GM19023 (cell line): ENCODE data around the gene TEK.
"Not testable (repeated sequence)": the region's sequence is repeated elsewhere in the genome, so short reads cannot be mapped to it uniquely, and the experiment has no call there.

ENCODE experiments used
- ATAC-seq: cut with Tn5 transposase; IDR thresholded peaks from one replicate; pipeline ENCODE4 v1.9.1; 2021; ENCODE audit warnings: mild to moderate bottlenecking, moderate library complexity; ENCODE audit not compliant: unreplicated experiment

TEK gene

DNA sequence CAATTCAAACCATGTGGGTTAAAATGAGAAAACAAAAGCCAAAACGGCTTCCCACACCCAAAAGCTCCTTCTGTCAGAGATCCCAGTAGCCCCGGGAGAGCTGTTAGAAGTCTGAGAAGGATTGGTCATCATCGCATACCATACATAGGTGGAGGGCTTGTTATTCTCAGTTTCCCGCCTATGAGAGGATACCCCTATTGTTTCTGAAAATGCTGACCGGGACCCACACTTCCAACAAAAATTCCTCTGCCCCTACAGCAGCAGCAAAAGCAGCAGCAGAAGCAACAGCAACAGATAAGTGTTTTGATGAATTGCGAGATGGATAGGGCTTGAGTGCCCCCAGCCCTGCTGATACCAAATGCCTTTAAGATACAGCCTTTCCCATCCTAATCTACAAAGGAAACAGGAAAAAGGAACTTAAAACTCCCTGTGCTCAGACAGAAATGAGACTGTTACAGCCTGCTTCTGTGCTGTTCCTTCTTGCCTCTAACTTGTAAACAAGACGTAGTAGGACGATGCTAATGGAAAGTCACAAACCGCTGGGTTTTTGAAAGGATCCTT is at the start of gene TEK:
Gene TEK, plus strand, starts transcription at position 245 of the 561 bp plus-strand sequence. CDS start 366 bp downstream, outside the sequence.
- ATAC-seq = no peak

DNA sequence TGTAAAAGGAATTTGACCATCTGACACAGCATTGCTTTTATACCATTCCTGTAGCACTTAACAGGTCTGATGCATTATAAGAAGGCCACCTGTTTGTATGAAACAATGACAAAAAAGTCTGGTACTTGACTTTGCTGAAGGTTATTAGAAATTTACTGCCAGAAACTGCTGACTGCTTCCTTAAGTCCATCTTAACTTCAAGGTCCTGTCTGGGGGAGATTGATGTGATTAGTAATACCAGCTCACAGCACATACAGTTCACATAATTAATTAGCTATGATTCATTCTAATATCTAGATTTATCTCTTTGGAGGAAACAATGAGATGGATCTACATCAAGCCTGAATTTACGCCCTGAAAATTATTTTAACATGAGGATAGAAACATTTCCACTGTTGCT is 49.6 kb upstream of the TEK start:
- no peak for ATAC-seq

DNA sequence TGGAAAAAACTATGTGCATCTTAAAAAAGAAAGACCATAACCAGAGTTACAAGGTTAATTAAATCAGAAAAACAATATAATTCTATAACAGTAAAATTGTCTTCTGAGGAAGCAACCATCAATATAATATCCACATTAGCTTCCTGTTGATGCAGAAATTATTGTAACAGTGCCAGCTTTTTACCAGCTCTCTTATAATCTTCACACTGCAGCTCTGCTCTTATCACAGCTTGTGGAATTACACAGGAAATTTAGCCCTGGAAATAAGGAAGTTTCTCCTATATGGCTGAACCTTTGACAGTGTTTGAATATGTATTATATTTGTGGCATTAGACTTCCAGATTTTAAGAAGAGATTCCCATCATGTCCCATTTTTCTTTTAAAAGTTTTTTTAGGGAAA is 49.1 kb upstream of the TEK start:
- no peak for ATAC-seq

DNA sequence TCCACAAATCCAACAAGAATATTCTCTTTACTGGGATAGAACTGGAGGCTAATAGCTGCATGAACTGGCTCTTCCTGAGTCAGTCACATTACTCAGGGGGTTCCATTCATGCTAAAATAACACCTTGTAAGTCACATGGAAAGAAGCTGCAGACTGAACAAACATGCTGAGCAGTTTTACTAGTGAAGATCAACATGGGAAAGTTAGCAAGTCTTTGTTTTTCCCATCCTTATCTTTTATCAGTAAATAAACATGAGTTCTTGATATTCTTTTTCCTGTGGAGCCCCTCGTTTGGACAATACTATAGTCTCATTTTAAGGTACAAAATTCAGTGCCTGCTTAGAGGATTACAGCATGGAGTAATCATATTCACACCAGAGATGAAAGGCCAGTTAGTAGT is 43.7 kb upstream of the TEK start:
- ATAC-seq = no peak

DNA sequence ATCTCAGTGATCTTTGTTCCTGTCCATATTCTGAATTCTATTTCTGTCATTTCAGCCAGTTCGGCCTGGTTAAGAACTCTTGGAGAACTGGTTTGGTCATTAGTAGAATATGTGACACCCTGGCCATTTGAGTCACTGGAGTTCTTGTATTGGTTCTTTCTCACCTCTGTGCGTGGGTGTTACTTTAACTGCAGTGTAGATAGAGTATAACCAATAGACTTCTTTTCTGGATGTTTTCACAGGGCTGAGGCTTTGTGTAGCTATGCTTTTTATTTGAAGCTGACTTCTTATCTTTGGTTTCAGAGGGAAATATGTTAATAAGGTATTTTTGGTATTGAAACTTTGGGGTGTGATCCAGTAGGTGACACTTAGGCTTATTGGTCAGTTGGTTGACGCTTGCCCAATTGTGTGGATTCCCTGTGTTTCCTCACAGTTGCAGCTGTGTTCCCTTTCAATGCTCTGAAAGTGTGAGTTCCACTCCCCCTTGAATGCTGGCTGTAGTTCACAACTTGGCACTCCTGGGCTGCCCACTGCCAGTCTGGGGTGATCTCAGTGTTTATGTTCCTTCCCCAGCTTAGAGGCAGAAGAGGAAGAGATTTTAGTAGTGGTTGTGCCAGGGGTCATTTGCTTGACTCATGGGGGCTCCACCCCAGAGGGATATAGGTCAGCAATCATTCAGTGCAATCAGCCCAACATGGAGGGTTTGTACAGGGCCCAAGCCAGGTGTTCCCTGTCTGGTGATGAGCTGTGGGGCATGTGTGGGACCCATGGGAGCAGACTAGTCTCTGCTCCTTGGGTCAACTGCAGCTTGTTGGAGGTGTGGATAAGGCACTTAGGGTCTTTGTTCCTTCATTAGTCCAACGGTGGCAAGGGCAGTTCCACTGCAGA is 34.9 kb upstream of the TEK start:
- ATAC-seq = no peak

DNA sequence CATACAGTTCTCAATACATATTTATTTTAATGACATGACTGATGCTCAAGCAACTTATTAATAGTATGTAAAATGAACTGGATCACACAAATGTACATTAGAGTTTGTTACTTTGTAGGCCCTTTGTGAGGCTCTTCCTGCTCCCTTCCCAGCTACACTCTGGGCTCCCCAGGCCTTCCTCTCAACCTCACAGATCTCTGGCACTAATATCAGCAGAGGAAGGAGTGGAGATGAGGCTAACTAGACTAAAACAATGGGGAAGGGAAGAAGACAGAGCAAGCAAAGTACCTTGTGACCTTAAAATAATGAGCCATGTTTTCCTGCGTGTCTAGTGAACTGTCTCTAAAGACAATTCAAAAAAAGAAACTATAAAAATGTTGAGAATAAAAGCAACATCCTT is 30.3 kb upstream of the TEK start:
- no peak for ATAC-seq

DNA sequence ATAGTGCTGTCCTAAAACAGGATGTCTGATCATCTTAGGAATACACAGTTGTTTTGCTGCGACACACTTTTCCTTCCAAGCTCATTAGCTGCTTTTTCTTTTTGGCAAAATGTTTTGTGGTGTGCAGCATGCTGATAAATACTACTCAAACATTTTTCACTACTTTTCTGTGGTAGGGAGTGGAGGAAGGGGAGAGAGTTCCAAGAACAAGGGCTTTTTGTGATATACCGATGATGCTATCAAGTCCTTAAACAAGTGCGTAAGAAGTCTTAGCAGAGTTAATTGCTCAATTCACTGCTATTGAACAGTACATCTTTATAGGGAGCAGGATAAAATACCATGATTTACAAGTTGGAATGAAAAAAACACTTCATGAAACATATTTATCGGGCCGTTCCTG is 23.6 kb upstream of the TEK start:
- ATAC-seq = no peak

DNA sequence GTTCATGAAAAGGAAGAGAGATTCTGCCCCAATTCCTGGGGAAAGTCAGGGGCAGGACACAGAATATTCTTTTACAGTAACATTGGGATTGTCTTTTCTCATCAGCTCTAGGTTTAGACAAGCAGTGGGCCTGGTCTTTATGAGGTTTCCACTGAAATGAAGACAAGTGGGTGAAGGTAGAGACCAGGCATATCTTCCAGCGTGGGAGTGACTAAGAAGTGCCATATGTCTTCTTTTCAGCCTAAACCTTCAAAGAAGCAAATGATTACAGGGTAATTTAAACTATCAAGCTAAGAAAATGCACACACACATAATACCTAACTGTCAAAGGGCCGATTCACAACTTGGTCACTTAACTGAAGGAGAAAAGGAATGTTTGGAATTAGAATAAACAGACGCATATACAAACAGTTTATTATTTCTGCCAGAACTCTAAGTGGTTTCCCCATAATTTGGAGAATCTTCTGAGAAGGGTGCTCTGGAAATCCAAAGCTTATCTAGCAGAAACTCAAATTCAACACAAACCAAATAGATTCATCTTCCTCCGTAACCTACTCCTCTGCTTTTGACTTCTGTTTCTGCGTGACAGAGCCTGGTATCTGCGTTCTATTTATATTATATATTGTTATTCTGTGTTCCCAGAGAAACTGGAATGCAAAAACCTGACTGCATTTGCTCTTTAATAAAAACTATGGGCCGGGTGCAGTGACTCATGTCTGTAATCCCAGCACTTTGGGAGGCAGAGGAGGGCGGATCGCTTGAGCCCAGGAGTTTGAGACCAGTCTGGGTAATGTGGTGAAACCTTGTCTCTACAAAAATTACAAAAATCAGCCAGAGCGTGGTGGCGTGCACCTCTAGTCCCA is 22.0 kb upstream of the TEK start:
- no peak for ATAC-seq

DNA sequence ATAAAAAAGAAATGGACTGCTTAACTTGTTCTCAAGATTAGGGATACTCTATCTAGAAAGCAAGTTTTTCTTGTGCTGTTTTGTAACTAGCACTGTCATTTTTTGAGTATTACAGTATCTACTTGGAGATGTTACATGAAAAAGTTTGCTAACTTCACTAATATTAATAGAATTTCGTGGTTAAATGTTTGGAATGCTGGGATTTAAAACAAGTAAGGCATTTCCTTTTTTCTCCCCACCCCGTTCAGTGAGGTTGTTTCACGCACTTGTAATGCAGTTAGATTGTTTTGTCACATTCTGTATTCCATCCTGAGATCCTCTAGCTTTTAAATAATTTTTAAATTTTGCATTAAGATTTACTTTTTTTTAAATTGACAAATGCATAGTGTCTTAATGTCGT is 20.0 kb upstream of the TEK start:
- no peak for ATAC-seq

DNA sequence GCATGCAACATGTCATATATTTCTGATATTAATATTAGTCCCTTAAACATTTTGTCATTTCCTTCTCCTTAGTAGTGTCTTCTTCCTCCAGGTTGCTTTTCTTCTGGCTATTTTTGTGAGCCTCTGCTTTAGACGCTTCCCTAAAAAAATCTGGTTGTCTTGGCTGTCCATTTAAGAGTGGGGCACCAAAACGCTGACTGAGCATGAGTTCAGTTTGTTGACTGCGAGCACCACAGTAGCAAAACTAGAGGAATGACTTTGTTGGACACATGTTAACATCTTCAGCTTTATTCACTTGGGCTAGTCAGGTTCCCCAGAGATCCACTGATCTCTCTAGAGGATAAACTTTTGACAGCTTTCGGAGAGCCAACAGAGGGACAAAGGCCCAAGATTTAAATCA is 19.3 kb upstream of the TEK start:
- no peak for ATAC-seq

DNA sequence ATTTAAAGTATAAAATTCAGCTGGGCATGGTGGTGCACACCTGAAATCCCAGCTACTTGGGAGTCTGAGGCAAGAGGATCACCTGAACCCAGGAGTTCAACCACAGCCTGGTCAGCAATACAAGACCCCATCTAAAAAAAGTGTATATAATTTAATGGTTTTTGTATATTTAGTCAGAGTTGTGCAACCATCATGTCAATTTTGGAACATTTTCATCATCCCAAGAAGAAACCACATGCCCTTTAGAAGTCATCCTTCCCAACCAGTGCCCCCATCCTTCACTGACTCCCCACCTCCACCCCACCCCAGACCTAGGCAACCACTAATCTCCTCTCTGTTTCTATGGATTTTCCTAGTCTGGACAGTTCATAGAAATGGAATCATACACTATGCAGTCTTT is 18.8 kb upstream of the TEK start:
- no peak for ATAC-seq

DNA sequence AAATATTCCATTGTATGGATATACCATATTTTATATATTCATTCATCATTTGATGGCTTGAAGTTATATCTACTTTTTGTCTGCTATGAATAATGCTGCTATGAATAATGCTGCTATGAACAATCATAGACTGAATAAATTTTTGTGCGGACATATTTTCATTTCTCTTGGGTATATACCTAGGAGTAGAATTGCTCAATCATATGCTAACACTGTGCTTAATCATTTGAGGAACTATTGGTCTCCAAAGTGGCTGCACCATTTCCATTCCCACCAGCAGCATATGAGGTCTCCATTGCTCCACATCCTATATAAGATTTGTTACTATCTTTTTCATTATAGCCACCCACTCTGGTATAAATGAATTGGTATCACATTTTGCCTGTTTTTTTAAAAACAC is 18.3 kb upstream of the TEK start:
- no peak for ATAC-seq

DNA sequence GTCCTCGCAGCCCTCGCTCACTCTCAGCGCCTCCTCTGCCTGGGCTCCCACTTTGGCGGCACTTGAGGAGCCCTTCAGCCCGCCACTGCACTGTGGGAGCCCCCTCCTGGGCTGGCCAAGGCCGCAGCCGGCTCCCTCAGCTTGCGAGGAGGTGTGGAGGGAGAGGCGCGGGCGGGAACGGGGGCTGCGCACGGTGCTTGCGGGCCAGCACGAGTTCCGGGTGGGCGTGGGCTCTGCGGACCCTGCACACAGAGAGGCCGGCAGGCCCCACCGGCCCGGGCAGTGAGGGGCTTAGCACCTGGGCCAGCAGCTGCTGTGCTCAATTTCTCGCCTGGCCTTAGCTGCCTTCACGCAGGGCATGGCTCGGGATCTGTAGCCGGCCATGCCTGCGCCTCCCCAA is 16.5 kb upstream of the TEK start:
- ATAC-seq = not testable (repeated sequence)

DNA sequence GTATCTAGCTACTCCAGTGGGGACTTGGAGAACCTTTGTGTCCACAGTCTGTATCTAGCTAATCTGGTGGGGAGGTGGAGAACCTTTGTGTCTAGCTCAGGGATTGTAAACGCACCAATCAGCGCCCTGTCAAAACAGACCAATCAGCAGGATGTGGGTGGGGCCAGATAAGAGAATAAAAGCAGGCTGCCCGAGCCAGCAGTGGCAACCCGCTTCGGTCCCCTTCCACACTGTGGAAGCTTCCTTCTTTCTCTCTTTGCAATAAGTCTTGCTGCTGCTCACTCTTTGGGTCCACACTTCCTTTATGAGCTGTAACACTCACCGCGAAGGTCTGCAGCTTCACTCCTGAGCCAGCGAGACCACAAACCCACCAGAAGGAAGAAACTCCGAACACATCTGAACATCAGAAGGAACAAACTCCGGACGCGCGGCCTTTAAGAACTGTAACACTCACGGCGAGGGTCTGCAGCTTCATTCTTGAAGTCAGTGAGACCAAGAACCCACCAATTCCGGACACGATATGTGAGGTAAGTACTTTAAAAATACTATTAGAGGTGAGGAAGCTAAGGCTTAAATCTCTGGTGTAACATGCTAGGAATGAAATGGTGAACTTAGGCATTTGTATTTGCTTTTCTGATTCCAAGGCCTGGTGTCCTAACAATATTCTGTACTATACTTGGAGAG is 15.5 kb upstream of the TEK start:
- ATAC-seq = not testable (repeated sequence)

DNA sequence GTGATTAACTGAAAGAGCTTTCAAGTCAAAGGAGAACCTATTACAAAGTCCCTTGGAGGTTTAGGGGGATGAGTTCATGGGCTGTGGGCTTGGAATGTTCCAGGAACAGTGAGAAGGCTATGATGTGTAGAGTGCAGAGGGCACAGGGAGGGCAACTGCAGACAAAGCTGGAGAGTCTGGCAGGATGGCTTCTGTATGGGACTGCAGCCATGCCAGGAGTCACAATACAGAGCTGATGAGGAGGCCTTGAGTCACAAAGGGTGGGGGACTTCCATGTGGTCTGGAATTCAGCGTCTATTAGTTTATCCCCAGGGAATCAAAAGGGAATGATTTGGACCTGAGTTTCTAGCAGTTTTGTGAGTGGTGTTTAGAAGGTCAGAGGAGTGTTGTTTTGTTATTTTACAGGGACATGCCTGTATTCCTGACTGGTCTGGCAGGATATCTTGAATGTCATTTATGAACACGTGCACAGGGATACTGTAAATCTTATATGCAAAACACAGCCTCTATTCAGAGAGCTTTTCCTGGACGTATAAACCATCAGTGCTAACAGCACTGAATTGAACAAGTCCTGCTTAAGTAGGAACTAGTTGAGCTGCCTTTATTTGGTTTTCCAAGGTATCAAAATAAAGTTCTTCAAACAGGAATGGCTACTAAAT is 14.3 kb upstream of the TEK start:
- no peak for ATAC-seq

DNA sequence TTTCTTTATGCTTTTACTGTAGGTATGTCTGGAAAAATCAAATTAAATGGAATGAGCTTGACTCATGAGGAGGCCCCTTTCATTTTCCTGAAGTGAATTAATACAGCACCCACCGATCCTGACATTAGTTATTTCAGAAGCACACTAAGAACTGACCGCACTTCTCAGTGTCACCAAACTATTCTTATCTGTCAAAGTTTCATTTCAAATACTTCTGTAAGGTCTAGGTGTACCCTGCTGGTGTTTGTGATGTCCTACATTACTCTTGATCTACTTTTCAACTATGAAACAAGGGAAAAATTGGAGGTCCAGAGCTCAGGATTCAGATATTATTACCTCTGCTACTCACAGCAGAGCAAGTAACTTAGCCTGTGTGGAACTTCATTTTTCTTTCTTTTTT is 1.8 kb upstream of the TEK start:
- ATAC-seq = no peak

DNA sequence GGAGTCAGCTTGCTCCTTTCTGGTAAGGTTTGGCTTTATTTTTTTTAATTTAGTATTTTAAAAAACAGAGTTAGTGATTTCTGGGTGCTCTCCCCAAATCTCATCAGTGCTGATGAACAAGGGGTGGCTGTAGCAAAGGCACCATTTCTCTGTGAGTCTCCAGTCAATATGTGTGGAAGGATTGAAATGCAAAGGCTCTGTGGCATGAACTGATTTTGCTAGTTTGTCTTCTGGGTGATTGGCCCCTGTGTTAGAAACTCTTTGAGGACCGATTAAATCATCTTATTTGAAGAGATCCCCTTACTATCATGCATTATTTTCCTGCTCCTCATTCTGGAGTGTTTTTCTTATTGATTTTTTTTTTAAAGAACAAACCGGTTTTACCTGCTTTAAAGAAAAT is 596 bp downstream of the TEK start:
- no peak for ATAC-seq

DNA sequence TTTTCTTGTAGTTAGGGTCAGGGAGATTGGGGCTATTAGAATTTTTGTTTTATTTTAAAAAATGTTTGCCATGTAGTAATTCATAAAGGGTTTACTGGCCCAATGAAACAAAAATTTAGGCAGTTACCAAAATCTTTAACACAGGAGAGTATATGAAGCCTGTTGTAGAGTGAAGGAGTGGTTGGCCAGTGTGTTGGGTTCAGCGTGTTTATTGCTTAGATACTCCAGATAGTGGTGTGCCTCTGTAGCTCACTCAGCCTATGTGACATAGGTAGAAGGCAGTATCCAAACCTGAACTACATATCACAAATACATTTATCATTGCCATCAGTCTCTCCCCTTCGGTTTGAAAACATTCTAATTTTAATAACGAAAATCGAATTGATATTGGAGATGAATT is 1.2 kb downstream of the TEK start:
- ATAC-seq = no peak

DNA sequence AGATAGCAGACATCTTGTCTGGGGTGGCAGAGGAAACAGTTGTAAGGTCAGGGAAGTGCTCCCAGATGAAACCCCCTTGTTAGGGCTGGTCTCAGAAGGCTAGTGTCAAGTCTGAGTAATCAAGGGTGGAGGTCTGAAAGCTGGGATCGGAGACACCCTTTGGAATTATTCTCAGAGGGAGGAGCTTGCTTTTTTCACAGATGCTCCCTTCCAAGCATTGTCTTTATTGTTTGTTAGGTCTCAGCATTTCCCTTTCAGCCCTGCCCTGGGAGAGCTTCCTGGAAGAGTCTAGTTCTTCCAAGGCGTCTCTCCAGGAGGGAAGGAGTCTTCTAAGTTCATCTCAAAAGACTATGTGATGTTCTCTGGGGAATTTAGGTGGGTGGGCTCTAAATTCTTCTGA is 3.2 kb downstream of the TEK start:
- ATAC-seq = no peak

DNA sequence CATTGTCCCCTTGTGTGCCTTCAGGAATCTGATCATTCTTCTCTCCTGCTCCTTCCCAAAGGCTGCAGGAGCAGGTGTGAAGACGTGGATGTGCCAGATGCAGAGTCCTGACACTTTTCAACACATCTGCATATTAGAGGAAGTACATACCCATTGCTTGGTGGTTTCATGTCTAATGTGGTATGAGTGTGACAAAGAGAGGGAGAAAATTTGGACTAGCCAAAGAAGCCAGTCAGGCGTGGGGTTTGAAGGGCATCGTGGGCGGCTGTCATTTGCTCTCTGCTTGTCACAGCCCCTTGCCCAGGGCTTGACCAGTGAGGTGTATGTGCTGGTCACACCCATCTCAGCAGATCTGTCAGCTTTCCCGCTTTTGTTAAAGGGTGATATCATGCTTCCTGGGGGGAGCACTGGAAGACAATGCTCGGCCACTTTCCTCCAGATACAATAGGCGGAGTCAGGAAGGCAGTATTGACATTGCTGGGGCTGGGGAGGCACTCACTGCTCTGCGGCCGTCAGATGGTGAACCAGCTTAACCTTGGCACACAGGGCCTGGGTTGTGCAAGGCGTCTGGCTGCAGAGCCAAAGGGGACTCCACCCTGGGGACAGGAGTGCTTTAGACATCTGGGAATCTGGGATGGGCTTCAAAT is 8.6 kb downstream of the TEK start:
- ATAC-seq = no peak
